ENCODE results near the gene SH2D5.

DNA sequence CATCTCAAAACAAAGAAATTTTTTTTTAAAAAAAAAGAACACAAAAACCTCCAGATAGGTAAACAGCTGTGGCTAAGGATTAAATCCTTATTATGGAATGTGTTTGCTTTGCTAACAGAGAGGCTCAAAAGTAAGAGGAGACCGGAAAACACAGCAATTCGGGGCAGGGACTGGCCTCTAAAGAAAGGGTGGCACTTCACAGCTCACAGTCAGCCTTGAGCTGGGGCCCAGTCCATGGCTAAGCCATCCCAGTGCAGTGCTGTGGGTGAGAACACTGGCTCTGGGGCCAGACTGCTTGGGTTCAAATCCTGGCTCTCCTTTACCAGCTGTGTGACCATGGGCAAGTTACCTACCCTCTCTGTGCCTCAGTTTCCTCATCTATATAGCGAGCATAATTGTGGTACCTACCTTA is 42.9 kb downstream of the SH2D5 start:
- TF ChIP-seq, protein P1, sequence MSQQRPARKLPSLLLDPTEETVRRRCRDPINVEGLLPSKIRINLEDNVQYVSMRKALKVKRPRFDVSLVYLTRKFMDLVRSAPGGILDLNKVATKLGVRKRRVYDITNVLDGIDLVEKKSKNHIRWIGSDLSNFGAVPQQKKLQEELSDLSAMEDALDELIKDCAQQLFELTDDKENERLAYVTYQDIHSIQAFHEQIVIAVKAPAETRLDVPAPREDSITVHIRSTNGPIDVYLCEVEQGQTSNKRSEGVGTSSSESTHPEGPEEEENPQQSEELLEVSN (IDR thresholded peaks at IDR 0.05; ENCODE audit: borderline replicate concordance, low read depth), result no peak
- TF ChIP-seq, protein P2, sequence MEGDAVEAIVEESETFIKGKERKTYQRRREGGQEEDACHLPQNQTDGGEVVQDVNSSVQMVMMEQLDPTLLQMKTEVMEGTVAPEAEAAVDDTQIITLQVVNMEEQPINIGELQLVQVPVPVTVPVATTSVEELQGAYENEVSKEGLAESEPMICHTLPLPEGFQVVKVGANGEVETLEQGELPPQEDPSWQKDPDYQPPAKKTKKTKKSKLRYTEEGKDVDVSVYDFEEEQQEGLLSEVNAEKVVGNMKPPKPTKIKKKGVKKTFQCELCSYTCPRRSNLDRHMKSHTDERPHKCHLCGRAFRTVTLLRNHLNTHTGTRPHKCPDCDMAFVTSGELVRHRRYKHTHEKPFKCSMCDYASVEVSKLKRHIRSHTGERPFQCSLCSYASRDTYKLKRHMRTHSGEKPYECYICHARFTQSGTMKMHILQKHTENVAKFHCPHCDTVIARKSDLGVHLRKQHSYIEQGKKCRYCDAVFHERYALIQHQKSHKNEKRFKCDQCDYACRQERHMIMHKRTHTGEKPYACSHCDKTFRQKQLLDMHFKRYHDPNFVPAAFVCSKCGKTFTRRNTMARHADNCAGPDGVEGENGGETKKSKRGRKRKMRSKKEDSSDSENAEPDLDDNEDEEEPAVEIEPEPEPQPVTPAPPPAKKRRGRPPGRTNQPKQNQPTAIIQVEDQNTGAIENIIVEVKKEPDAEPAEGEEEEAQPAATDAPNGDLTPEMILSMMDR (IDR thresholded peaks at IDR 0.05), result no peak
- no peak for TF ChIP-seq RAD21 (conservative IDR thresholded peaks at IDR 0.05 in 1 of 2, IDR thresholded peaks at IDR 0.05 in 1 of 2)
- TF ChIP-seq MAZ (IDR thresholded peaks at IDR 0.05; ENCODE audit: borderline replicate concordance, low read depth, low read length), result no peak
- TF ChIP-seq POLR2A (IDR thresholded peaks at IDR 0.05; ENCODE audit: low read length), result no peak
- TF ChIP-seq KDM5A (IDR thresholded peaks at IDR 0.05), result no peak
- TF ChIP-seq ZSCAN20 (CRISPR knock-in tag; IDR thresholded peaks at IDR 0.05), result no peak
- TF ChIP-seq RNF2 (IDR thresholded peaks at IDR 0.05; ENCODE audit: borderline replicate concordance, low read depth), result no peak
- no peak for TF ChIP-seq CEBPB (IDR thresholded peaks at IDR 0.05)
- TF ChIP-seq JUN (IDR thresholded peaks at IDR 0.05), result no peak

Measured in A549 (cell line).